CD4-positive, alpha-beta memory T cell (primary cell): ENCODE results near the gene LTBP3. TPM values are rescaled to one million over a fixed set of nuclear protein-coding genes. Genes with fewer than 3 reads are reported as not detected.

Source experiments
- CTCF ChIA-PET: fragments of 350-600 bp; sonication (Branson Sonifier 250); formaldehyde crosslinking; loops from one replicate; lab custom pipeline; 2021; ENCODE audit warnings: inconsistent platforms; ENCODE audit not compliant: partially characterized antibody; lab: Charles Lee
- POLR2A ChIA-PET: fragments of 350-600 bp; sonication (Branson Sonifier 250); formaldehyde crosslinking; loops from one replicate; lab custom pipeline; 2021; ENCODE audit not compliant: partially characterized antibody; lab: Charles Lee
- DNase-seq, 5 donors: peaks; one replicate each; pipeline versions ENCODE4 v3.0.0 to v3.0.0-alpha.2; 2020 to 2022; ENCODE audit warnings: mixed read lengths in 1 of 5
- H3K27ac ChIP-seq: one replicate; pipeline ENCODE4 v1.7.0; 2013; ENCODE audit warnings: low read depth, low read length
- H3K27me3 ChIP-seq: 2 replicates; pipeline ENCODE4 v1.7.0; 2013; ENCODE audit warnings: mild to moderate bottlenecking, low read length, moderate library complexity; ENCODE audit not compliant: insufficient read depth
- H3K36me3 ChIP-seq: 2 replicates; pipeline ENCODE4 v1.7.0; 2013; ENCODE audit warnings: mild to moderate bottlenecking, low read length, moderate library complexity; ENCODE audit not compliant: insufficient read depth
- H3K4me1 ChIP-seq: 2 replicates; pipeline ENCODE4 v1.7.0; 2013; ENCODE audit warnings: mild to moderate bottlenecking, low read length, moderate library complexity; ENCODE audit not compliant: insufficient read depth
- H3K4me3 ChIP-seq, 2 donors: one replicate each; pipeline ENCODE4 v1.7.0; 2013; ENCODE audit warnings: low read length in 2 of 2, mild to moderate bottlenecking in 1 of 2
- H3K9me3 ChIP-seq, 2 donors: one replicate each; pipeline ENCODE4 v1.7.0; 2013; ENCODE audit warnings: low read length in 2 of 2, control low read depth in 1 of 2; ENCODE audit not compliant: control insufficient read depth in 1 of 2
- H3K27ac Mint-ChIP-seq, 7 donors: one replicate each; pipeline ENCODE4 v1.8.0; 2020 to 2021; ENCODE audit warnings: mixed read lengths in 7 of 7, mild to moderate bottlenecking in 6 of 7, inconsistent platforms in 3 of 7, moderate library complexity in 3 of 7
- H3K27me3 Mint-ChIP-seq, 2 donors: one replicate each; pipeline ENCODE4 v1.8.0; 2020 to 2021; ENCODE audit warnings: mixed read lengths in 2 of 2
- H3K36me3 Mint-ChIP-seq, 2 donors: one replicate each; pipeline ENCODE4 v1.8.0; 2020 to 2021; ENCODE audit warnings: mixed read lengths in 2 of 2, inconsistent platforms in 1 of 2, mild to moderate bottlenecking in 1 of 2
- H3K4me1 Mint-ChIP-seq, 4 donors: one replicate each; pipeline ENCODE4 v1.8.0; 2020 to 2021; ENCODE audit warnings: mixed read lengths in 4 of 4, mild to moderate bottlenecking in 1 of 4
- H3K4me3 Mint-ChIP-seq, 8 donors: one replicate each; pipeline ENCODE4 v1.8.0; 2020 to 2021; ENCODE audit warnings: mixed read lengths in 8 of 8, mild to moderate bottlenecking in 7 of 8, moderate library complexity in 6 of 8, inconsistent platforms in 3 of 8
- H3K9me3 Mint-ChIP-seq, 8 donors: one replicate each; pipeline ENCODE4 v1.8.0; 2020 to 2021; ENCODE audit warnings: mixed read lengths in 8 of 8, mild to moderate bottlenecking in 5 of 8, inconsistent platforms in 3 of 8, moderate library complexity in 1 of 8
- intact Hi-C: fragments of 100-400 bp; cut with micrococcal nuclease; formaldehyde crosslinking; loops from one replicate; pipeline ENCODE4 v1.15.1; 2023
- polyA plus RNA-seq, 2 donors: library from polyadenylated mRNA; unstranded; fragments of 300-500 nt; fragmentation: Illumina TruSeq; gene quantifications; one replicate each; pipeline ENCODE4 v1.2.3, GENCODE V29; 2021
- total RNA-seq, 2 experiments: library from RNA; stranded (reverse); gene quantifications; one replicate each; pipeline ENCODE4 v1.2.3, GENCODE V29; 2021

The LTBP3 gene
- total and polyA plus RNA-seq, 4 experiments from 2014 or later: 9.0 to 211 (median 112) TPM

DNA sequence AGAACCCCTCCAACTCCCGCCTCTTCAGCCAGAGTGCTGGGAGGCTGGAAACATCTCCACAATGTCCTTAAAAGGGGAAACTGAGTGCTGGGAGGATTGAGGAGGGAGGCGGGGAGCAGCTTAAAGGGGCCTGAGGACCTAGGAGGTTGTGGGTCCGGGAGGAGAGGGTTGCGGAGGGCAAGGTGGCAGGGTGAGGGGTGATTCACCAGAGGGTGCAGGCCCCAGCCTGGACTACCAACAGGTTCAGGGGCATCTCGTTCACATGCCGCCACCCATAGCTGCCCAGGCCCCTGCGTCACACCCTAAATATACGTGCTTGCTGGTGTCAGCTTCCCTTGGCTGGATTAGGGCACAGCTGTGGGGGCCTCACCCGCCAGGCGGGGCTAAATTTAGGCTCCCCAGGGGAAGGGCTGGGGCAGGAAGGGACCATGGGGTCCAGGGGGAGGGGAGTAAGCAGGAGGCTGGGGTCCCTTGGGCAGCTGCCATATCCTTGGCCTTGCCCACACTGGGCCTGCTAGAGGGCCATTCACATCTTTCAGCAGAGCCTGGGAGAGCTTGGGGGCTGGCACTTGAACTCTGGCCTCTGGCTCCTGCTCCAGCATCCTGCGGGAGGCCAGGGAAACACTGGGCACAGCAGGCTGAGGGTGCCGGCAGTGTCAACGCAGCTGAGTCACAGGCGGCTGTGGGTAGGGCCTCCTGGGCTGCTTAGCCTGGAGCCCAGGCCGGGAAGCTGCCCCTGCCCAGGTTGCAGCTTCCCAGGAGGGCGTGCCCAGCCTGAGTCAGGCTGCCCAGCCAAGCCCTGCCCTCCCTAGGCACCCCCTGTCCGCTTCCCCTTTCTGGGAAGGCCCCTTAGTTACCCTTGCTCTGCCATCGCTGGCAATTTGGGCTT, 19.0 kb upstream of the LTBP3 start:
- POLR2A ChIA-PET: interaction anchor here (0.7 to 17.1 kb wide), 22 partner anchors 7 to 243 kb away, joined by 3 to 403 read pairs (median 10); partner anchors contain the start of genes DPF2, KAT5, KCNK7 and LTBP3
- H3K36me3 Mint-ChIP-seq: peaks cover 0 to 53% of the 10 kb centered on the region in 2 donors
- peak overlapping the region; percentile 86 to 91 (median 88) for H3K4me3 Mint-ChIP-seq
- peaks cover 15 to 62% (median 40%) of the 10 kb centered on the region in 4 donors for H3K4me1 Mint-ChIP-seq
- H3K9me3 ChIP-seq: no peaks in the 10 kb centered on the region
- no peaks in the 10 kb centered on the region for H3K27me3 ChIP-seq
- CTCF ChIA-PET: interaction anchor here (0.7 to 5.1 kb wide), 11 partner anchors 8 to 73 kb away, joined by 3 to 50 read pairs (median 3); partner anchors contain the start of gene SCYL1
- peak in 1 of 5 donors; percentile 68 for DNase-seq
- H3K36me3 ChIP-seq: peaks cover 29% of the 10 kb centered on the region
- intact Hi-C loops: no loop called here
- no peaks in the 10 kb centered on the region for H3K27me3 Mint-ChIP-seq
- peak overlapping the region; percentile 62 to 88 for H3K4me3 ChIP-seq
- peak overlapping the region; percentile 84 to 94 (median 91) for H3K27ac Mint-ChIP-seq
- peaks cover 51% of the 10 kb centered on the region for H3K4me1 ChIP-seq
- H3K9me3 Mint-ChIP-seq: no peaks in the 10 kb centered on the region
- H3K27ac ChIP-seq: peak overlapping the region; percentile 75

DNA sequence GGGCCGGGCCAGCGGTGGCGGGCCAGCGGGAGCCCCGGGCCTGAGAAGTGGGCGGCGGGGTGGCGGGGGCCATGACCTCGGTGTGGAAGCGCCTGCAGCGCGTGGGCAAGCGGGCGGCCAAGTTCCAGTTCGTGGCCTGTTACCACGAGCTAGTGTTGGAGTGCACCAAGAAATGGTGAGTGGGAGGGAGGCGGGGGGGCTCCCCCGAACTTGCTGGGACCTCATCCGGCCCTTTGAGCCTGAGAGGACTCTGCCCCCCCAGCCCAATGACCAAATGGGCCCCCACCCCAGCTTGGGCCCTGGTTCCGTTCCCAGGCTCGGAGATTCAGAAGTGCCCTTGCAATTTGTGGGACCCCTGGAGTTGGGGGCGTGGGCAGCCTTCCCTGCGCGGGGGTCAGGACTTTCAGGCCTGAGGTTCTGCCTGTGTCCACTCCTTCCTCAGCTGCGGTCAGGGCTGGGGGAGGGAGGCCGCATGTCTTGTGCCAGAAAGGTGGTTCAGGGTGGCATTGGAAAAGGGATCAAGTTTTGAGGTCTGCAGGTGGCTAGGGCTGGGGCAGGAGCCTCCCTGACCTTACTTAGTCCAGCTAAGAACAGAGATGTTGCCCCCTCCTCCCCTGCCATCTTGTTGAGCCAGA, 18.2 kb upstream of the LTBP3 start:
- Mint-ChIP-seq H3K27ac (peak overlapping the region; percentile 84 to 94 (median 91)), H3K4me1 (peaks cover 22 to 69% (median 47%) of the 10 kb centered on the region in 4 donors), H3K4me3 (peak overlapping the region; percentile 86 to 91 (median 88)), H3K36me3 (peaks cover 0 to 53% of the 10 kb centered on the region in 2 donors), H3K27me3 (no peaks in the 10 kb centered on the region), H3K9me3 (no peaks in the 10 kb centered on the region)
- Histone ChIP-seq H3K9me3 (no peaks in the 10 kb centered on the region), H3K27ac (peak overlapping the region; percentile 75), H3K36me3 (peaks cover 23% of the 10 kb centered on the region), H3K4me3 (peak overlapping the region; percentile 62 to 88), H3K27me3 (no peaks in the 10 kb centered on the region), H3K4me1 (peaks cover 59% of the 10 kb centered on the region)
- ChIA-PET POLR2A (interaction anchor here (0.7 to 17.1 kb wide), 27 partner anchors 8 to 736 kb away, joined by 3 to 403 read pairs (median 8); partner anchors contain the start of genes DPF2, KAT5, KCNK7 and LTBP3), CTCF (interaction anchor here (0.7 to 5.1 kb wide), 13 partner anchors 9 to 72 kb away, joined by 3 to 50 read pairs (median 3); partner anchors contain the start of gene SCYL1)
- intact Hi-C loops: no loop called here
- no peak for DNase-seq

DNA sequence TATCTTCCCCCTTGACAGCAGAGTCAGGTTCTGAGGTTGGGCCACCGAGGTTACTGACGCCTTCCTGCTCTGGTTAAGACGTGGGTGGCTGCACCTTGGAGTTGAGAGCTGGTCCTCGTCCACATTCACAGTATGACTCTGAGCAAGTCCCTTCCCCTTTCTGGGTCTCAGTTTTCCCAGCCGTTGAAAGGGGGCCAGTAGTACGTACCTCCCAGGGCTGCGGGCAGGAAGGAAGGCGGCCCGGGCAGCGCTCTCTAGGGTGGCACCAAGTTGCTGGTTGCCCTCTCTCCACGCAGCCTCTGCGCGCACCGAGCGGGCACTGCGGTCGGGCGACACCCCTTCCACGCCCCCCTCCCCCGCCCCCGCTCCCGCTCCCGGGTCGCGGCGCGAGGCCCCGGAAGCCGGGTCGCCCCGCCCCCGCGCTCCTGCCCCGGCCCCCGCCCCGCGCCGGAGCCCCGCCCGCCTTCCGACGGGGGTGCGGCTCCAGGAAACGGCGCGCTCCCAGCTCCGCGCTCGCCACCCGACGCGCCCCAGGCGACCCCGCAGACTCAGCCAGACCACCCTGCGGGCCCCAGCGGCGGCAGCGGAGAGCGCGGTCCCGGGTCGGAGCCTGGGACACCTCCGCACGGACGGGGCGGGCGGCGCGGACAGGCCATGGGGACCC, 17.5 kb upstream of the LTBP3 start, which contains the start of gene EHBP1L1:
Gene EHBP1L1 (plus strand): TSS at position 486 of the 664 bp plus-strand sequence. CDS start 250 bp downstream, outside the sequence.
- no peaks in the 10 kb centered on the region for H3K9me3 ChIP-seq
- ChIA-PET CTCF (interaction anchor here (0.6 to 5.1 kb wide), 14 partner anchors 9 to 135 kb away, joined by 3 to 50 read pairs (median 3); no protein-coding TSS in a partner anchor), POLR2A (interaction anchor here (0.6 to 17.1 kb wide), 36 partner anchors 8 to 737 kb away, joined by 3 to 403 read pairs (median 4); partner anchors contain the start of genes C11orf68, DRAP1, KCNK7 and LTBP3)
- H3K4me3 Mint-ChIP-seq: peak within 1 kb of the TSS; percentile 93 to 99 (median 96)
- no peaks in the 10 kb centered on the region for H3K27me3 ChIP-seq
- peaks cover 25 to 76% (median 52%) of the 10 kb centered on the region in 4 donors for H3K4me1 Mint-ChIP-seq
- H3K4me1 ChIP-seq: peaks cover 66% of the 10 kb centered on the region
- intact Hi-C loops: loop anchor here (2.0 kb wide), 2 partner anchors 51 to 77 kb away; partner anchors contain the start of gene SCYL1
- DNase-seq: peak; percentile 71 to 87 (median 81)
- peak within 1 kb of the TSS; percentile 99 for H3K27ac ChIP-seq
- peak within 1 kb of the TSS; percentile 88 to 89 for H3K4me3 ChIP-seq
- H3K9me3 Mint-ChIP-seq: no peaks in the 10 kb centered on the region
- peak within 1 kb of the TSS; percentile 97 to 99 (median 98) for H3K27ac Mint-ChIP-seq
- peaks cover 16% of the 10 kb centered on the region for H3K36me3 ChIP-seq
- H3K27me3 Mint-ChIP-seq: no peaks in the 10 kb centered on the region
- peaks cover 0 to 54% of the 10 kb centered on the region in 2 donors for H3K36me3 Mint-ChIP-seq

DNA sequence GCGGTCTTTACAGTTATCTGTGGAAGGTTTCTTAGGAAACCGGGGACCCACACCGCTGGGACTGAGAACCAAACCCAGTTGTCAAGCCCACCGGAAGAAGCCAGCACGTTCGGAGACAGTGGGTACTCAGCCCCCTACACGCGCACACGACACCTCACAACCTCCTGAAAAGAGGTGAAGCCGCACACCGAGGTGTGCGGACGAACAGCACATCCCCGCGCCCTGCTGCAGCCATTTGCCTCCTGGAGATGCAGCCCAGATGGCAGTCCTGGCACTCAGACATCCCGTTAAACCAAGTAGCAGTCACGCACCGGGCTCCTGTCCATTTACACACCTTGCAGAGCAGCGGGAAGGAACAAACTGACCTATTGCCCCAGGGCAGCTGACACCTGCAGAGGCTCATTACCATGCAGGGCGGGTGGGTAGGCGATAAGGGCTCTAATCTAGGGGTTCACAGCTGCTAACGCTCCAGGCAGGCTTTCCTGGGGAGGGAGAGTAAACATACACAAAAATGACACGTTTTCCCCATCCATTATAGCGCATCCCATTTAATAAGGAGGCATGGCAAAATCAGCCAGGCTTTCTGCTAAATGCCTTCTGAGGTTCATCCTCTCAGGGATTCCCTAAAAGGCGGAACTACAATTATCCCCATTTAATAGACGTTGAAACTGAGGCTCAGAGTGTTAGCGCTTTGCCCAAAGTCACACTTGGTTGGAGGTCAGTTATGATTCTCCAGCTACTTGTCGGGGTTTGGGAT, 16.8 kb upstream of the LTBP3 start:
- Mint-ChIP-seq H3K27me3 (peaks cover 0 to 3% of the 10 kb centered on the region in 2 donors), H3K4me3 (peak overlapping the region; percentile 93 to 99 (median 96)), H3K4me1 (peaks cover 27 to 80% (median 56%) of the 10 kb centered on the region in 4 donors), H3K27ac (peak overlapping the region; percentile 97 to 99 (median 98)), H3K9me3 (no peaks in the 10 kb centered on the region), H3K36me3 (peaks cover 0 to 54% of the 10 kb centered on the region in 2 donors)
- ChIA-PET CTCF (interaction anchor here (0.6 to 5.1 kb wide), 9 partner anchors 9 to 136 kb away, joined by 3 to 50 read pairs (median 5); no protein-coding TSS in a partner anchor), POLR2A (interaction anchor here (0.5 to 17.1 kb wide), 32 partner anchors 9 to 799 kb away, joined by 3 to 403 read pairs (median 5); partner anchors contain the start of genes C11orf68, DRAP1, KCNK7 and LTBP3)
- Histone ChIP-seq H3K27ac (peak overlapping the region; percentile 99), H3K36me3 (peaks cover 9% of the 10 kb centered on the region), H3K4me3 (peak overlapping the region; percentile 75 to 89), H3K27me3 (no peaks in the 10 kb centered on the region), H3K4me1 (peaks cover 66% of the 10 kb centered on the region), H3K9me3 (no peaks in the 10 kb centered on the region)
- intact Hi-C loops: loop anchor here (1.0 to 5.0 kb wide), 7 partner anchors 13 to 548 kb away; partner anchors contain the start of genes PCNX3, SCYL1 and SNX15
- peak in 2 of 5 donors; percentile 43 to 49 for DNase-seq

DNA sequence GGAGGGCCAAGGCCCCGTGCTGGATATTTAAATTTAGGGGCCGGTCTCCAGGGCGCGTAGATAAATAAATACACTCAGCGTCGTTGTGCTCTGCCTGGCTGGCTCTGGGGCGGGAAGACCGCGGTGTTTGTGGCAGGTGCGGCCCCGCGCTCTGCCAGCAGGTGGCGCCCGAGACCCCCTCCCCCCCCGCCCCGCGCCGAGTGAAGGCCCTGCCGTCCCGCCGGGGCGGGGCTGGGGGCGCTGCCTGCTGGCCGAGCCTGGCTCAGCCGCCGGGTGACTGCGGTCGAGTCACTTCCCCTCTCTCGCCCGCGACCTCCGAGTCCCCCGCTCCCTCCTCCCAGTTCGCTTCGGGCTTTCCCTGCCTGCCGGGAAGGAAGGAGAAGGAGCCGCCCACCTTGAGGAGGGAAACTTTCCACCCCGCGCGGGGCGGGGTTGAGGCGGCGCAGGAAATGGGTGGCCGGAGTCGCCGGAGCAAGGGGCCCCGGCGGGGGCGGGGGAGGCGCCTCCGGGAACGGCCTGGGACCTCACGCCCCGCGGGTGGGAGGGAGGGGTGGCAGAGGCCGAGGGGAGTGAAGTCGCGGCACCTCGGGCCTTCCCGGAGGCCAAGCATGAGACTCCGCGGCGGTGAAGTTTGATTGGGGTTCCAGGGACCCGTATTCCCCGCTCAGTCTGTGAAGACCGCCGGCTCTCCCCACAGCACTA, 16.1 kb upstream of the LTBP3 start:
- no peaks in the 10 kb centered on the region for H3K27me3 ChIP-seq
- H3K4me3 ChIP-seq: peak overlapping the region; percentile 75 to 89
- H3K27ac Mint-ChIP-seq: peak overlapping the region; percentile 97 to 99 (median 98)
- peak overlapping the region; percentile 99 for H3K27ac ChIP-seq
- CTCF ChIA-PET: interaction anchor here (1.1 to 4.8 kb wide), 8 partner anchors 11 to 41 kb away, joined by 3 to 50 read pairs (median 14); partner anchors contain the start of genes MAP3K11 and PCNX3
- peaks cover 0 to 3% of the 10 kb centered on the region in 2 donors for H3K27me3 Mint-ChIP-seq
- intact Hi-C loops: loop anchor here (1.0 to 5.0 kb wide), 7 partner anchors 14 to 547 kb away; partner anchors contain the start of genes PCNX3, SCYL1 and SNX15
- peaks cover 69% of the 10 kb centered on the region for H3K4me1 ChIP-seq
- POLR2A ChIA-PET: interaction anchor here (0.5 to 17.1 kb wide), 23 partner anchors 14 to 798 kb away, joined by 3 to 403 read pairs (median 33); partner anchors contain the start of genes CCDC85B, KCNK7, LTBP3 and MALAT1
- no peaks in the 10 kb centered on the region for H3K9me3 Mint-ChIP-seq
- H3K36me3 ChIP-seq: peaks cover 2% of the 10 kb centered on the region
- H3K9me3 ChIP-seq: no peaks in the 10 kb centered on the region
- DNase-seq: peak; percentile 81 to 92 (median 84)
- H3K36me3 Mint-ChIP-seq: peaks cover 0 to 53% of the 10 kb centered on the region in 2 donors
- H3K4me1 Mint-ChIP-seq: peaks cover 30 to 84% (median 58%) of the 10 kb centered on the region in 4 donors
- H3K4me3 Mint-ChIP-seq: peak overlapping the region; percentile 93 to 99 (median 96)
